GM13977 (cell line): ENCODE measurements around the gene PRSS36.
"Not testable (repeated sequence)": the region's sequence is repeated elsewhere in the genome, so short reads cannot be mapped to it uniquely, and the experiment has no call there.

Experiments used
- DNase-seq: peaks from one replicate; pipeline ENCODE4 v3.0.0; 2012; ENCODE audit warnings: low spot score
- in situ Hi-C: fragments of 300-500 bp; cut with MboI; formaldehyde crosslinking; loops from one replicate; pipeline ENCODE4 v1.12.0; 2022; ENCODE audit warnings: low sequenced_read_pairs, low pct_unique_long_range_greater_than_20kb, mixed read lengths, inconsistent platforms; ENCODE audit not compliant: unreplicated experiment
- TF ChIP-seq, protein P1 (sequence below): IDR thresholded peaks from 2 replicates; pipeline ENCODE4 v1.5.1; 2012; ENCODE audit warnings: mild to moderate bottlenecking, control low read depth; ENCODE audit not compliant: insufficient read depth; ENCODE audit errors: extremely low read depth, missing control alignments

The PRSS36 gene

DNA sequence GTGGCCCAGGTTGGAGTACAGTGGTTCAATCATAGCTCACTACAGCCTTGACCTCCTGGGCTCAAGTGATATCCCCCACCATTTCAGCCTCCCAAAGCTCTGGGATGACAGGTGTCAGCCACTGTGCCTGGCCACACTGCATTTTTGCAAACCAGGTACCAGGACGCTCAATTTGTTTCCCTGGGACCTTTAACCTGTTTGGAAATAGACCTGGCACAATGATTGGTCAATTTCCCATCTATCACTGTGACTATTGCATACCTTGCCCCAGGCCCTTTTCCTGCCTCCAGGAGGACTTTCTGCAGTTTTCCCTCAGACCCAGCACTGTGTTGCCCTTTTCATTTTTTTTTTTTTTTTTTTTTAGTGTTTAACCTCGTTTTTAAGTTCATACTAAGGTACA, 19.0 kb upstream of the PRSS36 start:
- TF ChIP-seq, protein P1, sequence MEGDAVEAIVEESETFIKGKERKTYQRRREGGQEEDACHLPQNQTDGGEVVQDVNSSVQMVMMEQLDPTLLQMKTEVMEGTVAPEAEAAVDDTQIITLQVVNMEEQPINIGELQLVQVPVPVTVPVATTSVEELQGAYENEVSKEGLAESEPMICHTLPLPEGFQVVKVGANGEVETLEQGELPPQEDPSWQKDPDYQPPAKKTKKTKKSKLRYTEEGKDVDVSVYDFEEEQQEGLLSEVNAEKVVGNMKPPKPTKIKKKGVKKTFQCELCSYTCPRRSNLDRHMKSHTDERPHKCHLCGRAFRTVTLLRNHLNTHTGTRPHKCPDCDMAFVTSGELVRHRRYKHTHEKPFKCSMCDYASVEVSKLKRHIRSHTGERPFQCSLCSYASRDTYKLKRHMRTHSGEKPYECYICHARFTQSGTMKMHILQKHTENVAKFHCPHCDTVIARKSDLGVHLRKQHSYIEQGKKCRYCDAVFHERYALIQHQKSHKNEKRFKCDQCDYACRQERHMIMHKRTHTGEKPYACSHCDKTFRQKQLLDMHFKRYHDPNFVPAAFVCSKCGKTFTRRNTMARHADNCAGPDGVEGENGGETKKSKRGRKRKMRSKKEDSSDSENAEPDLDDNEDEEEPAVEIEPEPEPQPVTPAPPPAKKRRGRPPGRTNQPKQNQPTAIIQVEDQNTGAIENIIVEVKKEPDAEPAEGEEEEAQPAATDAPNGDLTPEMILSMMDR = no peak
- no peak for DNase-seq
- in situ Hi-C loops = no loop called here

DNA sequence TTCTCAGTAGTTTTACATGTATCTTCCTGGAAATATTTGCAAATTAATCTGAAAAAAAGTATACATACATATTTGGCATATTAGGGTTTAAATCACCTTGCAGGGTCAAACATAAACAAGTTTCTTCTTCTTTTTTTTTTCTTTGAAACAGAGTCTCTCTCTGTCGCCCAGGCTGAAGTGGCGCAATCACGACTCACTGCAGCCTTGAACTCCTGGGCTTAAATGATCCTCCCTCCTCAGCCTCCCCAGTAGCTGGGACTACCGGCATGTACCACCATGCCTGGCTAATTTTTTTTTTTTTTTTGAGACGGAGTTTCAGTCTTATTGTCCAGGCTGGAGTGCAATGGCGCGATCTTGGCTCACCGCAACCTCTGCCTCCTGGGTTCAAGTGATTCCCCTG, 17.4 kb upstream of the PRSS36 start:
- in situ Hi-C loops = no loop called here
- TF ChIP-seq, protein P1 = no peak
- DNase-seq = no peak

DNA sequence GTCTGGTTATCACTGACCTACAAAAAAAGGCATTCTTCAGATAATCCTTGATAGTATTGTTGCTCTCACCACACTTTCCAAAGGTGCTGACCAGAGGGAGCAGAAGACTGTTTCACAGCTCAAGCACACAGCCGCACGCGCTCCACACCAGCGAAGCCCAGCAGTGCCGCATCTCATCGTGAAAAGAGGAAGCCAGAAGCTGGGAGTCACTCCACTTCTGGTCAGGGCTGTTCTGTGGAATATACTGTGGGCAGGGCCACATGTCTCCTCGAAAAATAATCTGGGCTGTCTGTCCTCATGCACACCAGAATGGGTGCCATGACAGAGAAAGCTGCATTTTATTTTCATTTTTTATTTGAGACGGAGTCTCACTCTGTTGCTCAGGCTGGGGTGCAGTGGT, 7.3 kb upstream of the PRSS36 start:
- TF ChIP-seq, protein P1 = no peak
- in situ Hi-C loops = no loop called here
- no peak for DNase-seq

- DNase-seq, in situ Hi-C loops: not testable (repeated sequence)
Measured at GRCh38 chr16:31150976-31151375, 1.1 kb upstream of the PRSS36 start.

DNA sequence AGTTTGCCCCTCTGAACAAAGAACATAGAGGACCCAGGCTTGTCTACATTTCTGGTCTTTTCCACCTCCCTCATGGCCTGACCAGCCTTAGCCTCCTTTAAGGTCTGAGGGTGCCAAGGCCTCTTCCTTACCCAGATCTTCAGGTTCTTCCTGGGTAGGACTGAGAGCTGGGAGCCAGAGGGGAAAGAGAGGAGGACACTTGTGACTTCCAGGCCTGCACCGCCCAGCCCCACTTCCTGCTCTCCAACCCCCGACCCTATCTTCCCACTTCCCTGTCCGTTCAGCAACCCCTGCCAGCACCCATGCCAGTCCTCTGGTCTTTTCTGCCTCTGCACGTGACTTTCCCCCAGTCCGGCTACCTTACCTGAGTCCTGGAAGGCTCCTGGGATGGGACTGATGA, 534 bp downstream of the PRSS36 start:
- TF ChIP-seq, protein P1 = no peak
- in situ Hi-C loops = no loop called here
- DNase-seq = no peak

DNA sequence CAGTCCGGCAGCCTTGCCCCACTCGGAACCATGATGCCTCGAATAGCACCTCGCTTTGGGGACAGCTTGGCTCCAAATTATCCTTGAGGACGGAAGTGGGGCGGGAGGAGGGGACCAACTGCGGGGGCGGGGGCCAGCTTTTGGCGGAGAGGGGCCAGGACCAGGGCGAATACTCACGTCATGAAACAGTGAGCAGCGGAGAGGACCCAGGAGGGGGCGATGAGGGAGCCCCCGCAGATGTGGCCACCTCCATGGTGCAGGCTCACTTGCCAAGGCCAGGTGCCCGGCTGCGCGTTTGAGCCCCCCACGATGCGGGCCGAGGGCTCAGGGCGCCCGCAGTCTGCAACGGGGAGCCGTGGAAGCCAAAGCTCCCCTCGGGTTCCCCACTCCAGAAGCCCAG, 970 bp downstream of the PRSS36 start:
- TF ChIP-seq, protein P1 = no peak
- in situ Hi-C loops = no loop called here
- DNase-seq = no peak

DNA sequence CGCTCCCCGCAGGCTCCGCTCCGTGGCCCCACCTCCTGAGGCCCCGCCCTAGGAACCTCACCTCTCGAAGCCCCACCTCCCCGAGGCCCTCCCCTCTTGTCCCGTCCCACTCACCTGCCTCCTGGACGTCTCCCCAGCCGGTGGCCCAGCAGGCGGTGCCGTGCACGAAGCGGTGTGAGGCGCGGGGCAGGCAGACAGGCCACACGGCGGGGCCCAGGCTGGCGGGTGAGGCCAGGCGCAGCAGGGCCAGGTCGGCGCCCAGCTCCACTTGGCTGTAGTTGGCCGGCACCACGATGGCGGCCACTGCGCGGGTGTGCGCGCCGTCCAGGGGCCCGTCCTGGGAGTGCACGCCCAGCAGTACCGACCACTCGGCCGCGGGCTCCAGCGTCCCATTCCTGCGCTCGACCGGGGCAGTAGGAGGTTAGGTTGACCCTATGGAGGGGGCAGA, 1.6 kb downstream of the PRSS36 start:
- in situ Hi-C loops = no loop called here
- TF ChIP-seq, protein P1 = no peak
- no peak for DNase-seq
